OCI-LY1 (cell line): ENCODE results near the gene LTBP1.
A peak's percentile ranks its signal among the peaks of the same experiment; 100 is the strongest.

ENCODE experiments used
- H2AFZ ChIP-seq: fragments of 200-600 bp; sonication (generic), shearing (Covaris generic); 2 replicates; pipeline ENCODE4 v1.6.0; 2014; ENCODE audit warnings: antibody characterized with exemption, mild to moderate bottlenecking, low read length
- H3F3A ChIP-seq: fragments of 200-600 bp; sonication (generic), shearing (Covaris generic); 2 replicates; pipeline ENCODE4 v1.6.0; 2014; ENCODE audit warnings: mild to moderate bottlenecking, antibody characterized with exemption, low read length, moderate library complexity; ENCODE audit not compliant: insufficient read depth
- H3K27ac ChIP-seq: fragments of 200-600 bp; sonication (generic); 2 replicates; pipeline ENCODE4 v1.5.1; 2014; ENCODE audit warnings: low read length, mixed run types, mild to moderate bottlenecking, low read depth; ENCODE audit not compliant: poor library complexity, severe bottlenecking
- H3K27me3 ChIP-seq: fragments of 200-600 bp; sonication (generic); 2 replicates; pipeline ENCODE4 v1.6.0; 2014; ENCODE audit warnings: antibody characterized with exemption, mild to moderate bottlenecking, low read length, moderate library complexity; ENCODE audit not compliant: insufficient read depth
- H3K36me3 ChIP-seq: fragments of 200-600 bp; sonication (generic); 2 replicates; pipeline ENCODE4 v1.6.1; 2014; ENCODE audit warnings: mild to moderate bottlenecking, antibody characterized with exemption, low read length, moderate library complexity, mixed read lengths; ENCODE audit not compliant: insufficient read depth
- H3K4me1 ChIP-seq: fragments of 200-600 bp; sonication (generic); 2 replicates; pipeline ENCODE4 v1.5.1; 2014; ENCODE audit warnings: mild to moderate bottlenecking, low read length, moderate library complexity; ENCODE audit not compliant: insufficient read depth, severe bottlenecking
- H3K4me2 ChIP-seq: fragments of 200-600 bp; sonication (generic), shearing (Covaris generic); 2 replicates; pipeline ENCODE4 v1.6.1; 2014; ENCODE audit warnings: low read length
- H3K4me3 ChIP-seq: fragments of 200-600 bp; sonication (generic); 2 replicates; pipeline ENCODE4 v1.5.1; 2014; ENCODE audit warnings: low read length, low read depth, mild to moderate bottlenecking, mixed read lengths; ENCODE audit not compliant: poor library complexity, severe bottlenecking
- H3K79me2 ChIP-seq: fragments of 200-600 bp; shearing (Covaris generic); 2 replicates; pipeline ENCODE4 v1.6.1; 2016; ENCODE audit warnings: mixed run types, low read length, mixed read lengths; ENCODE audit not compliant: insufficient read depth
- H3K9ac ChIP-seq: fragments of 200-600 bp; sonication (generic), shearing (Covaris generic); 2 replicates; pipeline ENCODE4 v1.6.1; 2014; ENCODE audit warnings: mild to moderate bottlenecking, low read length, mixed read lengths
- H3K9me2 ChIP-seq: fragments of 200-600 bp; sonication (generic), shearing (Covaris generic); 2 replicates; pipeline ENCODE4 v1.6.1; 2014; ENCODE audit warnings: low read depth, mild to moderate bottlenecking, low read length, mixed read lengths
- H3K9me3 ChIP-seq: fragments of 200-600 bp; shearing (Covaris generic); 2 replicates; pipeline ENCODE4 v1.6.1; 2014; ENCODE audit warnings: low read length, mixed read lengths
- H4K20me1 ChIP-seq: fragments of 200-600 bp; sonication (generic), shearing (Covaris generic); 2 replicates; pipeline ENCODE4 v1.6.0; 2016; ENCODE audit warnings: mild to moderate bottlenecking, low read length; ENCODE audit not compliant: insufficient read depth
- EZH2 ChIP-seq: fragments of 200-600 bp; sonication (generic), shearing (Covaris generic); IDR thresholded peaks from 2 replicates; pipeline ENCODE4 v1.8.0; 2017; ENCODE audit warnings: borderline replicate concordance, mixed run types, mild to moderate bottlenecking, antibody characterized with exemption, low read length, moderate library complexity, mixed read lengths
- TF ChIP-seq, protein P1 (sequence below): fragments of 200-600 bp; sonication (generic), shearing (Covaris generic); IDR thresholded peaks from 2 replicates; pipeline ENCODE4 v1.5.1; 2017; ENCODE audit warnings: mild to moderate bottlenecking, antibody characterized with exemption, low read length, moderate library complexity, mixed read lengths

LTBP1 gene

DNA sequence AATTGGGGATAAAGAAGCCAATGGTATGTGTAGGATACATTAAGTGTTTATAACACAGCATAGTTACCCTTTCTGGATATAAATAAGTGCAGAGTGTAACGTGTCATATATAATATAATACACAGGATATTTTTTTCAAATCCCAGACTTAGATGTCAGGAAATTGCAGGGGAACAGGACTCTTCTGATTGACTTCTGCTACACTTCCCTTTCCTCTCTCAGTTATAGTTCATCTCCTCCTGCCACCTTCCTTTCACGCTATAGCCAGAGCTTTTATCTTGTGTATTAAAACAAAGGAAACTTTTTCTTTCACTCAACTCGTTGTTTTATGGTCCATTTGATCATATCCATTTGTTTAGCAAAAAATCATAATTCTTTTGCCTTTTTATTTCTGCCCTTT is 371.7 kb downstream of the LTBP1 start:
- H3K9ac ChIP-seq, result no peak overlapping the region
- no peak for TF ChIP-seq EZH2
- TF ChIP-seq, protein P1, sequence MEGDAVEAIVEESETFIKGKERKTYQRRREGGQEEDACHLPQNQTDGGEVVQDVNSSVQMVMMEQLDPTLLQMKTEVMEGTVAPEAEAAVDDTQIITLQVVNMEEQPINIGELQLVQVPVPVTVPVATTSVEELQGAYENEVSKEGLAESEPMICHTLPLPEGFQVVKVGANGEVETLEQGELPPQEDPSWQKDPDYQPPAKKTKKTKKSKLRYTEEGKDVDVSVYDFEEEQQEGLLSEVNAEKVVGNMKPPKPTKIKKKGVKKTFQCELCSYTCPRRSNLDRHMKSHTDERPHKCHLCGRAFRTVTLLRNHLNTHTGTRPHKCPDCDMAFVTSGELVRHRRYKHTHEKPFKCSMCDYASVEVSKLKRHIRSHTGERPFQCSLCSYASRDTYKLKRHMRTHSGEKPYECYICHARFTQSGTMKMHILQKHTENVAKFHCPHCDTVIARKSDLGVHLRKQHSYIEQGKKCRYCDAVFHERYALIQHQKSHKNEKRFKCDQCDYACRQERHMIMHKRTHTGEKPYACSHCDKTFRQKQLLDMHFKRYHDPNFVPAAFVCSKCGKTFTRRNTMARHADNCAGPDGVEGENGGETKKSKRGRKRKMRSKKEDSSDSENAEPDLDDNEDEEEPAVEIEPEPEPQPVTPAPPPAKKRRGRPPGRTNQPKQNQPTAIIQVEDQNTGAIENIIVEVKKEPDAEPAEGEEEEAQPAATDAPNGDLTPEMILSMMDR, result no peak
- H3K27ac ChIP-seq, result no peak overlapping the region
- H3K79me2 ChIP-seq, result no peaks in the 10 kb centered on the region
- H3K4me2 ChIP-seq, result no peak overlapping the region
- H2AFZ ChIP-seq, result no peak overlapping the region
- peaks cover 70% of the 10 kb centered on the region for H3K36me3 ChIP-seq
- H3K9me2 ChIP-seq, result no peaks in the 10 kb centered on the region
- no peaks in the 10 kb centered on the region for H4K20me1 ChIP-seq
- H3K4me1 ChIP-seq, result peaks cover 22% of the 10 kb centered on the region
- H3F3A ChIP-seq, result no peaks in the 10 kb centered on the region
- H3K27me3 ChIP-seq, result no peaks in the 10 kb centered on the region
- no peaks in the 10 kb centered on the region for H3K9me3 ChIP-seq
- H3K4me3 ChIP-seq, result no peak overlapping the region

DNA sequence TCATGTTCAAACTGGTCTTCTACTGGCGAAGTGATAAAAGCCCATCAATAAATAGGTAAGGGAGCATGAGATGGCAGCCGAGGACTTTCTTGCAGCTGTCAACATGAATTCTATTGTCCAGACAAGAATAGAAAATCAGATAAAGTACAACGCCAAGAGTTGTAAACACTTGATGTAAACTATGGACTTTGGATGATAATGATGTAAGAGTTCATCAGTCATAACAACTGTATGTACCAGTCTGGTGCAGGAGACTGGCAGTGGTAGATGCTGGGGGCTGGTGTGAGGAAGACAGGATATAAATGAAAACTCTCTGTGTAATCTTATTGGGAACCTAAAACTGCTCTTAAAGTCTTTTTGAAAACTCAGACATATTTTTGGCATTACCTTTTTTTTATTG is 373.8 kb downstream of the LTBP1 start:
- Histone ChIP-seq H3K36me3 (peaks cover 54% of the 10 kb centered on the region), H3K9ac (no peak overlapping the region), H3K4me2 (no peak overlapping the region), H3K9me3 (no peaks in the 10 kb centered on the region), H3K9me2 (no peaks in the 10 kb centered on the region), H3F3A (no peaks in the 10 kb centered on the region), H3K27ac (no peak overlapping the region), H3K79me2 (no peaks in the 10 kb centered on the region), H4K20me1 (no peaks in the 10 kb centered on the region), H2AFZ (no peak overlapping the region), H3K4me1 (peaks cover 22% of the 10 kb centered on the region), H3K27me3 (no peaks in the 10 kb centered on the region), H3K4me3 (no peak overlapping the region)
- no peak for TF ChIP-seq EZH2
- TF ChIP-seq, protein P1, result no peak

DNA sequence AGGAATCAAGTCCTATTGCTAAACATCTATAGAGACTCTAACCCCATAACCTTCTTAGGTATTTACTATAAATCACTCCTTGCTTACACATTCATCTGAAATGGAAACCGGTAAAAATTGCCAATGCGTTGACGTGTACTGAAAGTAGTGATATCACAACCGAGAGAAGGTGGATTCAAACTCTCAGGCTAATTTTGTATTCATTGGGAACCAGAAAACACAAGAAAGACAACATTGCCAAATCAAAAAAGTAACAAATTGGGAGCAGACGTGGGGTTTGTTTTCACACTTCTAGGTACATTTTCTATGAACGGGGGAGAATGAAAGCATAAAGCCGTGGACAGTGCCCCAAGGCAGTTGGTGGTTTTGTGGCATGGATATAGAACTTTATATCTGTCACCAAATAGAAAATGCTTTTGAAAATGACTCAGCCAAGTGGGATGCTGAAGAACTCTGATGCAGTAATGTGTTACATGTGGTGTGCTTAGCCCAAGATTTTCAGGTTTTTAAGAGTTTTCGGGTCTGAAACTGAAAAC is 374.6 kb downstream of the LTBP1 start:
- peak overlapping the region; percentile 5; the same call in 1 of the 2 replicates for H3K4me2 ChIP-seq
- H3K27me3 ChIP-seq, result no peaks in the 10 kb centered on the region
- no peak overlapping the region for H3K9ac ChIP-seq
- H3K27ac ChIP-seq, result peak overlapping the region; percentile 49
- H3K4me3 ChIP-seq, result no peak overlapping the region
- H3F3A ChIP-seq, result no peaks in the 10 kb centered on the region
- peaks cover 22% of the 10 kb centered on the region for H3K4me1 ChIP-seq
- H2AFZ ChIP-seq, result no peak overlapping the region
- no peaks in the 10 kb centered on the region for H3K9me2 ChIP-seq
- H4K20me1 ChIP-seq, result no peaks in the 10 kb centered on the region
- TF ChIP-seq, protein P1, result no peak
- TF ChIP-seq EZH2, result no peak
- H3K79me2 ChIP-seq, result no peaks in the 10 kb centered on the region
- peaks cover 50% of the 10 kb centered on the region for H3K36me3 ChIP-seq
- H3K9me3 ChIP-seq, result no peaks in the 10 kb centered on the region
